ENCODE measurements around the gene CAMK2G.

Gene CAMK2G

DNA sequence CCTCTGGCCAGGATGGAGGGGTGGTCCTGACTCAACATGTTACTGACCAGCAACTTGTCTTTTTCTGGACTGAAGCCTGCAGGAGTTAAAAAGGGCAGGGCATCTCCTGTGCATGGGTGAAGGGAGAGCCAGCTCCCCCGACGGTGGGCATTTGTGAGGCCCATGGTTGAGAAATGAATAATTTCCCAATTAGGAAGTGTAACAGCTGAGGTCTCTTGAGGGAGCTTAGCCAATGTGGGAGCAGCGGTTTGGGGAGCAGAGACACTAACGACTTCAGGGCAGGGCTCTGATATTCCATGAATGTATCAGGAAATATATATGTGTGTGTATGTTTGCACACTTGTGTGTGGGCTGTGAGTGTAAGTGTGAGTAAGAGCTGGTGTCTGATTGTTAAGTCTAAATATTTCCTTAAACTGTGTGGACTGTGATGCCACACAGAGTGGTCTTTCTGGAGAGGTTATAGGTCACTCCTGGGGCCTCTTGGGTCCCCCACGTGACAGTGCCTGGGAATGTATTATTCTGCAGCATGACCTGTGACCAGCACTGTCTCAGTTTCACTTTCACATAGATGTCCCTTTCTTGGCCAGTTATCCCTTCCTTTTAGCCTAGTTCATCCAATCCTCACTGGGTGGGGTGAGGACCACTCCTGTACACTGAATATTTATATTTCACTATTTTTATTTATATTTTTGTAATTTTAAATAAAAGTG lies 42.6 kb upstream of the CAMK2G start:
- Histone ChIP-seq H3K4me1 (ENCODE audit: control extremely low read depth in 1 of 4, control insufficient read depth in 4 of 4, insufficient read depth in 4 of 4, low read length in 3 of 4) (peaks cover 0 to 15% (median 4%) of the 10 kb centered on the region in 4 experiments), H3K4me3 (ENCODE audit: control insufficient read depth in 1 of 7, extremely low read depth in 1 of 7, insufficient read depth in 4 of 7, low read depth in 2 of 7, low read length in 6 of 7) (no peak overlapping the region), H3K27me3 (replicated peaks in 2 of 5; ENCODE audit: control insufficient read depth in 4 of 5, insufficient read depth in 5 of 5, low read length in 4 of 5) (no peaks in the 10 kb centered on the region), H3K27ac (ENCODE audit: insufficient read depth in 1 of 2, low read depth in 1 of 2, low read length in 2 of 2, poor library complexity in 1 of 2, severe bottlenecking in 2 of 2) (no peak overlapping the region), H3K9me3 (ENCODE audit: control extremely low read depth in 1 of 5, control insufficient read depth in 4 of 5, insufficient read depth in 2 of 5, low read depth in 1 of 5, low read length in 4 of 5) (peaks cover 0 to 10% (median 0%) of the 10 kb centered on the region in 5 experiments), H3K36me3 (ENCODE audit: control insufficient read depth in 4 of 4, insufficient read depth in 4 of 4, low read length in 3 of 4) (peaks cover 6 to 53% (median 26%) of the 10 kb centered on the region in 4 experiments)
- no peak for DNase-seq
- CTCF ChIA-PET, result interaction anchor here (1.2 to 1.3 kb wide), 2 partner anchors 10 to 38 kb away, joined by 3 to 4 read pairs; no protein-coding TSS in a partner anchor
- POLR2A ChIA-PET, result no interaction called here
- 91% methylated on average over 4 of the region's 5 CpGs for WGBS (ENCODE audit: insufficient coverage)

- ChIA-PET CTCF (interaction anchor here (0.7 to 2.3 kb wide), 3 partner anchors 9 to 25 kb away, joined by 3 to 9 read pairs (median 4); no protein-coding TSS in a partner anchor), POLR2A (no interaction called here)
- no peak for DNase-seq
- Histone ChIP-seq H3K36me3 (ENCODE audit: control insufficient read depth in 4 of 4, insufficient read depth in 4 of 4, low read length in 3 of 4) (peaks cover 6 to 53% (median 26%) of the 10 kb centered on the region in 4 experiments), H3K27me3 (replicated peaks in 2 of 5; ENCODE audit: control insufficient read depth in 4 of 5, insufficient read depth in 5 of 5, low read length in 4 of 5) (no peaks in the 10 kb centered on the region), H3K4me1 (ENCODE audit: control extremely low read depth in 1 of 4, control insufficient read depth in 4 of 4, insufficient read depth in 4 of 4, low read length in 3 of 4) (peaks cover under 1 to 24% (median 18%) of the 10 kb centered on the region in 4 experiments), H3K4me3 (ENCODE audit: control insufficient read depth in 1 of 7, extremely low read depth in 1 of 7, insufficient read depth in 4 of 7, low read depth in 2 of 7, low read length in 6 of 7) (no peak overlapping the region), H3K27ac (ENCODE audit: insufficient read depth in 1 of 2, low read depth in 1 of 2, low read length in 2 of 2, poor library complexity in 1 of 2, severe bottlenecking in 2 of 2) (no peak overlapping the region), H3K9me3 (ENCODE audit: control extremely low read depth in 1 of 5, control insufficient read depth in 4 of 5, insufficient read depth in 2 of 5, low read depth in 1 of 5, low read length in 4 of 5) (peaks cover 0 to 10% (median 0%) of the 10 kb centered on the region in 5 experiments)
- WGBS (ENCODE audit: insufficient coverage), result 91% methylated on average over 8 of the region's 8 CpGs
Measured at GRCh38 chr10:73915206-73915851, 41.0 kb upstream of the CAMK2G start.

GRCh38 chr10:73914036-73914435 lies 39.7 kb upstream of the CAMK2G start:
- POLR2A ChIA-PET, result no interaction called here
- Histone ChIP-seq H3K4me1 (ENCODE audit: control extremely low read depth in 1 of 4, control insufficient read depth in 4 of 4, insufficient read depth in 4 of 4, low read length in 3 of 4) (peaks cover 14 to 30% (median 27%) of the 10 kb centered on the region in 4 experiments), H3K4me3 (ENCODE audit: control insufficient read depth in 1 of 7, extremely low read depth in 1 of 7, insufficient read depth in 4 of 7, low read depth in 2 of 7, low read length in 6 of 7) (no peak overlapping the region), H3K9me3 (ENCODE audit: control extremely low read depth in 1 of 5, control insufficient read depth in 4 of 5, insufficient read depth in 2 of 5, low read depth in 1 of 5, low read length in 4 of 5) (peaks cover 0 to 6% (median 0%) of the 10 kb centered on the region in 5 experiments), H3K27ac (ENCODE audit: insufficient read depth in 1 of 2, low read depth in 1 of 2, low read length in 2 of 2, poor library complexity in 1 of 2, severe bottlenecking in 2 of 2) (no peak overlapping the region), H3K27me3 (replicated peaks in 2 of 5; ENCODE audit: control insufficient read depth in 4 of 5, insufficient read depth in 5 of 5, low read length in 4 of 5) (no peaks in the 10 kb centered on the region), H3K36me3 (ENCODE audit: control insufficient read depth in 4 of 4, insufficient read depth in 4 of 4, low read length in 3 of 4) (peaks cover 6 to 53% (median 26%) of the 10 kb centered on the region in 4 experiments)
- DNase-seq, result no peak
- WGBS (ENCODE audit: insufficient coverage), result 100% methylated on average over 3 of the region's 10 CpGs
- CTCF ChIA-PET, result interaction anchor here (1.6 to 2.3 kb wide), 2 partner anchors 27 to 28 kb away, joined by 4 to 9 read pairs; no protein-coding TSS in a partner anchor

DNA sequence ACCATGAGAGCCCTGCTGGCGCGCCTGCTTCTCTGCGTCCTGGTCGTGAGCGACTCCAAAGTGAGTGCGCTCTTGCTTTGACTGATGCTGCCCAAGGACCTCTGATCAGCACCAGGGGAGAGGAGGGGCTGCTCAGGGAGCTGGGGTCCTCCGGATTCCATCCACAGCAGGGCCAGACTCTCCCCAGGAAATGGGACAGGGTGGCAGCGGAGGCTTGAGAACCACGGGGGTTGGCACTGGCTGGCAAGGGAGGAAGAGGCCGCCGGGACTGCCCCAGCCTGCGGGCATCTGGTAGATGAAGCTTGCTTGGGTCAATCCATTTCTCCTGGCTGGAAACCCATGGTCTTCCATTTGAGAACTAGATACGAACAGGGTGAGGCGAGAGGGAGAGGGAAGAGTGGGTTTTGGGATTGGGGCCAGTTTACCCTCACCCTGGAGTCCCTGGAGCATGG lies 37.2 kb upstream of the CAMK2G start:
- Histone ChIP-seq H3K27me3 (replicated peaks in 2 of 5; ENCODE audit: control insufficient read depth in 4 of 5, insufficient read depth in 5 of 5, low read length in 4 of 5) (no peaks in the 10 kb centered on the region), H3K36me3 (ENCODE audit: control insufficient read depth in 4 of 4, insufficient read depth in 4 of 4, low read length in 3 of 4) (peaks cover 3 to 42% (median 21%) of the 10 kb centered on the region in 4 experiments), H3K27ac (ENCODE audit: insufficient read depth in 1 of 2, low read depth in 1 of 2, low read length in 2 of 2, poor library complexity in 1 of 2, severe bottlenecking in 2 of 2) (no peak overlapping the region), H3K4me1 (ENCODE audit: control extremely low read depth in 1 of 4, control insufficient read depth in 4 of 4, insufficient read depth in 4 of 4, low read length in 3 of 4) (peaks cover 30 to 51% (median 48%) of the 10 kb centered on the region in 4 experiments), H3K4me3 (ENCODE audit: control insufficient read depth in 1 of 7, extremely low read depth in 1 of 7, insufficient read depth in 4 of 7, low read depth in 2 of 7, low read length in 6 of 7) (peak overlapping the region; percentile 56 to 85 (median 76)), H3K9me3 (ENCODE audit: control extremely low read depth in 1 of 5, control insufficient read depth in 4 of 5, insufficient read depth in 2 of 5, low read depth in 1 of 5, low read length in 4 of 5) (no peaks in the 10 kb centered on the region)
- DNase-seq, result no peak
- 15% methylated on average over 11 of the region's 14 CpGs for WGBS (ENCODE audit: insufficient coverage)
- POLR2A ChIA-PET, result no interaction called here
- CTCF ChIA-PET, result interaction anchor here (1.0 to 1.8 kb wide), 5 partner anchors 19 to 32 kb away, joined by 3 to 8 read pairs (median 3); no protein-coding TSS in a partner anchor

- H3K4me3 ChIP-seq (ENCODE audit: control insufficient read depth in 1 of 7, extremely low read depth in 1 of 7, insufficient read depth in 4 of 7, low read depth in 2 of 7, low read length in 6 of 7), result peak within 1 kb of the TSS; percentile 56 to 85 (median 76)
- CTCF ChIA-PET, result interaction anchor here (0.6 to 1.8 kb wide), 8 partner anchors 19 to 220 kb away, joined by 3 to 8 read pairs (median 3); no protein-coding TSS in a partner anchor
- H3K27me3 ChIP-seq (replicated peaks in 2 of 5; ENCODE audit: control insufficient read depth in 4 of 5, insufficient read depth in 5 of 5, low read length in 4 of 5), result no peaks in the 10 kb centered on the region
- peak in 2 of 3 donors; percentile 67 to 76 for DNase-seq
- peaks cover 2 to 36% (median 17%) of the 10 kb centered on the region in 4 experiments for H3K36me3 ChIP-seq (ENCODE audit: control insufficient read depth in 4 of 4, insufficient read depth in 4 of 4, low read length in 3 of 4)
- H3K27ac ChIP-seq (ENCODE audit: insufficient read depth in 1 of 2, low read depth in 1 of 2, low read length in 2 of 2, poor library complexity in 1 of 2, severe bottlenecking in 2 of 2), result no peak within 1 kb of the TSS
- peaks cover 30 to 57% (median 53%) of the 10 kb centered on the region in 4 experiments for H3K4me1 ChIP-seq (ENCODE audit: control extremely low read depth in 1 of 4, control insufficient read depth in 4 of 4, insufficient read depth in 4 of 4, low read length in 3 of 4)
- under 1% methylated on average over 56 of the region's 74 CpGs for WGBS (ENCODE audit: insufficient coverage)
- H3K9me3 ChIP-seq (ENCODE audit: control extremely low read depth in 1 of 5, control insufficient read depth in 4 of 5, insufficient read depth in 2 of 5, low read depth in 1 of 5, low read length in 4 of 5), result no peaks in the 10 kb centered on the region
- POLR2A ChIA-PET, result no interaction called here
Measured at GRCh38 chr10:73910764-73911552, 36.6 kb upstream of the CAMK2G start, which contains the start of gene PLAU. TSS of gene PLAU (plus strand) at chr10:73911132. CDS start at chr10:73911556, 424 bp downstream.

GRCh38 chr10:73910401-73910763 lies 36.0 kb upstream of the CAMK2G start:
- 14% methylated on average over 8 of the region's 9 CpGs for WGBS (ENCODE audit: insufficient coverage)
- peak overlapping the region; percentile 56 to 85 (median 76) for H3K4me3 ChIP-seq (ENCODE audit: control insufficient read depth in 1 of 7, extremely low read depth in 1 of 7, insufficient read depth in 4 of 7, low read depth in 2 of 7, low read length in 6 of 7)
- DNase-seq, result peak in 2 of 3 donors; percentile 53 to 63
- H3K4me1 ChIP-seq (ENCODE audit: control extremely low read depth in 1 of 4, control insufficient read depth in 4 of 4, insufficient read depth in 4 of 4, low read length in 3 of 4), result peaks cover 30 to 63% (median 53%) of the 10 kb centered on the region in 4 experiments
- H3K36me3 ChIP-seq (ENCODE audit: control insufficient read depth in 4 of 4, insufficient read depth in 4 of 4, low read length in 3 of 4), result peaks cover 2 to 30% (median 16%) of the 10 kb centered on the region in 4 experiments
- H3K9me3 ChIP-seq (ENCODE audit: control extremely low read depth in 1 of 5, control insufficient read depth in 4 of 5, insufficient read depth in 2 of 5, low read depth in 1 of 5, low read length in 4 of 5), result no peaks in the 10 kb centered on the region
- POLR2A ChIA-PET, result no interaction called here
- H3K27me3 ChIP-seq (replicated peaks in 2 of 5; ENCODE audit: control insufficient read depth in 4 of 5, insufficient read depth in 5 of 5, low read length in 4 of 5), result no peaks in the 10 kb centered on the region
- CTCF ChIA-PET, result interaction anchor here (0.6 to 1.8 kb wide), 8 partner anchors 9 to 220 kb away, joined by 3 to 8 read pairs (median 3); no protein-coding TSS in a partner anchor
- no peak overlapping the region for H3K27ac ChIP-seq (ENCODE audit: insufficient read depth in 1 of 2, low read depth in 1 of 2, low read length in 2 of 2, poor library complexity in 1 of 2, severe bottlenecking in 2 of 2)

Measured in common myeloid progenitor, CD34-positive (primary cell).